HG02885 (cell line): ENCODE measurements around the gene TDG.

Experiments
- ATAC-seq: cut with Tn5 transposase; IDR thresholded peaks from one replicate; pipeline ENCODE4 v1.9.1; 2021; ENCODE audit warnings: mild to moderate bottlenecking; ENCODE audit not compliant: unreplicated experiment, poor library complexity

Gene TDG

DNA sequence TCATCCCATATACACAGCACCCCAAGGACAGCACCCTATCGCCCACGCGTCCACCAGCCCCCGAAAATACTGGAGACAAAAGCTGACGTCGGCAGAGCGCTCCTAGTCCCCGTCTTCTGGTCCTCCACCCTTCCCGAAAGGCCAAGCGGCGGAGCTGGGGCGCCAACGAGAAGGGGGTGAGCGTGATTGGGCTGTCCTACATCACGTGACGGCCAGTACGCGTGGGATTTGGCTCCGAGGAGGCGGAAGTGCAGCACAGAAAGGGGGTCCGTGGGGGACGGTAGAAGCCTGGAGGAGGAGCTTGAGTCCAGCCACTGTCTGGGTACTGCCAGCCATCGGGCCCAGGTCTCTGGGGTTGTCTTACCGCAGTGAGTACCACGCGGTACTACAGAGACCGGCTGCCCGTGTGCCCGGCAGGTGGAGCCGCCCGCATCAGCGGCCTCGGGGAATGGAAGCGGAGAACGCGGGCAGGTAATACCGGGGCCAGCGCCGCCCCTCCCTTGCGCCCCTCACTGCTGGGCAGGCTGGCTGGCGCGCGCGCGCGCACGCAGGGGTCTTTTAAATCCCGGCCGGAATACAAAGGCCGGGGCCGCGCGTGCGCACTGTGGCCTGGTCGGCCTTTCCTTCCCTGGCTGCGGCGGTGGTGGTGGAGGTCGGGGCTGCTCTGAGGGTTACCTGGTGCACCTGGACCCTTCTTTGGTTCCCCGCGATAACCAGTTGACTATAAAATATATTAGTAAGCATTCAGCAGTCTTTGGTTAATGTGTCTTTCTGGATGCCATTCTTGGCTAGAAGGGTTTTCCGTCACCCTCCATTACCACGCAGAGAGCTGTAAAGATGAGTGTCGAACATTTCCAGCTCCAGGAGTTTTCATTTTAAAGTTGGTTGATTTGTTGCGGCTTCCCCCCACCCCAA is at the start of gene TDG:
Gene TDG (plus strand): TSS at position 283 of the 915 bp plus-strand sequence. CDS start 166 bp downstream, at position 449.
- peak; percentile 93 for ATAC-seq

DNA sequence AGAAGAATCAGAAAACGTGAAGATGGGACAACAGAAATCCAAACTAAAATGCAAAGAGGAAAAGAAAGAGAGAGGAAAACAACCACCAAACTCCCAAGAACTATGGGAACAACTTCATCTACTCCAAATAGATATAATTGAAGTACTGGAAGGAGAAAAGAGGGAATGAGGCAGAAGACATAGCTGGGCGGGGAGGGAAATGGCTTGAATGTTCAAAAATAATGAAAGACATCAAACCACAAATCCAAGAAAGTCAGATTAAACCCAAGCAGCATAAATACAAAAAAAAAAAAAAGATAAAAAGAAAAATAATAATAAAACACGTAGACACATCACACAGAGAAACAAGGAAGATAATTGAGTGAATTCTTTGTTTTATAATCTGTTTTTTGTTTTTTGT is 47.8 kb upstream of the TDG start:
- no peak for ATAC-seq

DNA sequence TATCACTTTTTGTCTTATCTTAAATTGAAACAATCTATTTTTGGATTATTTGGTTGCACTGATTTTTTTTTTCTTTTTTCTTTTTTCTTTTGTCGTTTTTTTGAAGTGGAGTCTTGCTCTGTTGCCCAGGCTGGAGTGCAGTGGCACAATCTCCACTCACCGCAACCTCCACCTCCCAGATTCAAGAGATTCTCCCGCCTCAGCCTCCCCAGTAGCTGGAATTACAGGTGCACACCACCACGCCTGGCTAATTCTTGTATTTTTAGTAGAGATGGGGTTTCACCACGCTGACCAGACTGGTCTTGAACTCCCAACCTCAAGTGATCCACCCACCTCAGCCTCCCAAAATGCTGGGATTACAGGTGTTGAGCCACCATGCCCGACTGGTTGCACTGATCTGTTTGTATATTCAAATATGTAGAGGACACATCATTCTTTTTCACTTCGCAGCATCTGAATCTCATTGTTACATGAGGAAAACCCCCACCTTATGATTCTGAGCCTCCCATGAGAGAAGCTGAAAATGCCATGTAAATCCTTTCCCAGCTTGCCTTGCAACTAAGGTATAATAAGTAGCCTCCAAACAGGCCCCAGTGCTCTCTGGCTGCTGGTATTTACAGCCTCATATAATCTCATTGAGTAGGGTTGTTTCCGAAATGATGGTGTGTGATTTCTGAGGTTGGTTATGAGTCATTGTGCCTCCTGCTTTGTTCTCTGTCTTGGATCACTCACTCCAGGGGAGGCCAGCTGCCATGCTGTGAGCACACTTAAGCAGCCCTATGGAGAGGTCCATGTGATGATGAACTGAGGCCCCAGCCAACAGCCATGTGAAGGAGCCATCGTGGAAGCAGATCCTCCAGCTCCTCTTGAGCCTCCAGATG is 40.7 kb upstream of the TDG start:
- ATAC-seq: peak; percentile 36

DNA sequence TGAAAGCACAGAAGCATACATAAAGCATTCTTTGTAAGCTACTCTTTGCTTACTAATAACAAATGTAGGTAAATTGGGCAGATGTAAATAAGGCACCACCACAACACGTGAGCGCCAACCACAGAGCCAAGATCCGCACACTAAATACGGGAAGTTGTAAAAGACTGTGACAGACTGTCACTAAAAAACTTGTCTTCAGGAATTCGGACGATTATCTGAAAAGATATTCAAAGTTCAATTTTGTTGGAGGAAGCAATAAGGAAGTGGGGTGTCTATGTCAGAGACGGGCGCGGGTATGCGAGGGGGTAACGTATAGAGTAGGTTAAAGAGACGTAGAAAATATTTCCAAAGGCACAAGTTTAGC is 37.0 kb upstream of the TDG start:
- peak; percentile 16 for ATAC-seq

DNA sequence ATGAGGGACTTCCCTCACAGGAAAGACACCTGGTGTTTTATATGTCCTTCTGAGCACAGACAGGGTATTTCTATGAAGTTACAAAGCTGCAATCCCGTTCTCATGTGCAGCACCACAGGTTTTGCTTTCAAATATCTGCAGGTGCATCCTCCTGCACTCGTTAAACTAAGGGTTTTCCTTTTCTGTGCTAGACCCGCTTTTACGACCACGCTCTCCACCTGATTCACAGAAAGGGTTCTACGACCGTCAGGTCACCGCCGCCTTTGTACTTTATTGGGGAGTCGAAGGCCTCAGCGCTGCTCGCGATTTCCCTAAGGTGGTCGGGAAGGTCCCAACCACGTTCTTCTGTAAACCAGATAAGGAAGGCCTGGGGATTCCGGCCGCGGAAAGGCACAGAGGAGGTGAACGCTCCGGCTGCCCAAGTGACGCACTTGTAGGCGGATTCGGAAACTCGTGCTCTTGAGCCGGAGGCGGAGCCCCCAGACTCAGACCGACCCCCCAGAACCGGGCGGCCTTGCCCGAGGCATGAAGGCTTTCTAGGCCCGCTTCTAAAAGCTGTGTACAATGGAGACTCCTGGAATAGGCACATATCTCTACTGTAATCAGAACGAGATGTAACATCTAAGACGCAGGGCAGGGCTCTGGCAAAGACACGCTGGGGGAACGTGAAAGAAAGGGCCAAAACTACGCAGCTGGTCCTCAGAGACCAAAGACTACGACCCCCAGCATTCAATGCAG is 36.5 kb upstream of the TDG start:
- ATAC-seq: peak; percentile 28

DNA sequence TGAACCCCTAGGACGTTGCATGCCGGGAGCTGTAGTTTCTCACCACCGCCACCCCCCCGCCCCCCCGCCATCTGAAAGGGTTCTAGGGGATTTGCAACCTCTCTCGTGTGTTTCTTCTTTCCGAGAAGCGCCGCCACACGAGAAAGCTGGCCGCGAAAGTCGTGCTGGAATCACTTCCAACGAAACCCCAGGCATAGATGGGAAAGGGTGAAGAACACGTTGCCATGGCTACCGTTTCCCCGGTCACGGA is 36.0 kb upstream of the TDG start:
- no peak for ATAC-seq

DNA sequence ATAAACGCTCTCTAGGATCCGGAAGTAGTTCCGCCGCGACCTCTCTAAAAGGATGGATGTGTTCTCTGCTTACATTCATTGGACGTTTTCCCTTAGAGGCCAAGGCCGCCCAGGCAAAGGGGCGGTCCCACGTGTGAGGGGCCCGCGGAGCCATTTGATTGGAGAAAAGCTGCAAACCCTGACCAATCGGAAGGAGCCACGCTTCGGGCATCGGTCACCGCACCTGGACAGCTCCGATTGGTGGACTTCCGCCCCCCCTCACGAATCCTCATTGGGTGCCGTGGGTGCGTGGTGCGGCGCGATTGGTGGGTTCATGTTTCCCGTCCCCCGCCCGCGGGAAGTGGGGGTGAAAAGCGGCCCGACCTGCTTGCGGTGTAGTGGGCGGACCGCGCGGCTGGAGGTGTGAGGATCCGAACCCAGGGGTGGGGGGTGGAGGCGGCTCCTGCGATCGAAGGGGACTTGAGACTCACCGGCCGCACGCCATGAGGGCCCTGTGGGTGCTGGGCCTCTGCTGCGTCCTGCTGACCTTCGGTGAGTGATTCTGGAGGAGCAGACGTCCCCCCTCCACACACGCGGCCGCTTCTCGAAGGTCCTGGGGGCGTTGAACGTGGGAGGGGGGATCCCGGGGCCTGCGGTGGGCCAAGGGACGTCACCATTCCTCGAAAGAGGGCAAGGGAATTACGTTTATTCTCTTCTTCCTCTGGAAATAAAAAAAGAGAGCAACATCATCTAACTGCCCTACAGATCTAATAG is 35.5 kb upstream of the TDG start, which contains the start of gene HSP90B1:
Gene HSP90B1 (plus strand): TSS at position 377 of the 753 bp plus-strand sequence. CDS start 106 bp downstream, at position 483.
- peak; percentile 67 for ATAC-seq

DNA sequence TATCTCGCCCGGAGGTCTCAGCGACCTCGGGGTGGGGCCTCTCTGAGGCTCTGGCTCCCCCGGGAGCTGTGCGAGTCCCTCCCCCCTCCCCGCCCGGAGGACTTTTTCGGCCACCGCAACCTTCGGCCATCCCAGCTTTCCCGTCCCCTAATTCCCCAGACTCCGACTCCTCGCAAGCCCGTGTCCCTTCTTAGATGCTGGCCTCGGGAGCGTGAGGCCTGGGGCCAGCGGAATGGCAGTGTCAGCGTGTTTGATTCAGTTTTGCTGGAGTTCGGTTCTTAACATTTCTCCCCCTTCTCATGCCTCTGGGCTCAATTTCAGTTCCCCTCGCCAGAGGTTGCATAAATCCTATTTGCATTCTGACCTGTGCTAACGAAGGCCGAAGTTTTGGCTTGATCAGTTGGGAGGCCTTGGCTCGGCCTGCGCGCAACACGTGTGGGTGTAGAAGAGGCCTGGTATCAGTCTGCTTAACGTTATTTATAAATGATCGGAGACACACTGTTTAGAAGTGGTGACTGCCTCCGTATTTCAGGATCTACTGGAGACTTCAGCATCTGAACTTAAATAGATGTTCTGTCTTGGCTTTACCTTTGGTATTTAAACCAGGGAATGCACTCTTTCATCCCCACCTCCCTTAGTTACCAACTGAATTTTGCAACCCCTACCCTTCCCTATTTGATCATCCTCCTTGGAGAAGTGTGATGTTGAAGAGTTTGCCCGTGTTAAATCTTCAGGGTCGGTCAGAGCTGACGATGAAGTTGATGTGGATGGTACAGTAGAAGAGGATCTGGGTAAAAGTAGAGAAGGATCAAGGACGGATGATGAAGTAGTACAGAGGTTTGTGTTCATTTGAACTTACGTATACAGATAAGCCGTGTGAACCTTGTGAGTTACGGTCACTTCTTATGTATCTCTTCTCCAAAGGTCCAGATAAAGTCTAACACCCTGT is 34.6 kb upstream of the TDG start:
- ATAC-seq: no peak

- no peak for ATAC-seq
These were observed 32.4 kb upstream of the TDG start for GRCh38 chr12:103933237-103933636.

DNA sequence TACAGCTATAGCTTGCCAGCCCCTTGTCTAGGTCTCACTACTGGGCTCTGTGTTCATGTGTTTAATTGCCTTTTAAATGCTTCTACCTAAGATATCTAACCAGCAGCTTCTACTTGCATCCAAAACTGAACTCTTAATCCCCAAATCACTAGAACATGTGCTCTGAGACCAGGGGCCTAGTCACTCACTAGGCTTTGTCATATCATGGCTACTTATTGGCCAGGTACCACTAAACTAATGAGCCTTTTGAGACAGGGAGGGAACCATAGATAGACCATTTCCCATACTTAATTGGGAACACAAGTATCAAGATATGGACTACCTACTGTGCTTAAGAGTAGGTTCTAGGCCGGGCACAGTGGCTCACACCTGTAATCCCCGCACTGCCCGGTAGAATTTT is 29.0 kb upstream of the TDG start:
- no peak for ATAC-seq

DNA sequence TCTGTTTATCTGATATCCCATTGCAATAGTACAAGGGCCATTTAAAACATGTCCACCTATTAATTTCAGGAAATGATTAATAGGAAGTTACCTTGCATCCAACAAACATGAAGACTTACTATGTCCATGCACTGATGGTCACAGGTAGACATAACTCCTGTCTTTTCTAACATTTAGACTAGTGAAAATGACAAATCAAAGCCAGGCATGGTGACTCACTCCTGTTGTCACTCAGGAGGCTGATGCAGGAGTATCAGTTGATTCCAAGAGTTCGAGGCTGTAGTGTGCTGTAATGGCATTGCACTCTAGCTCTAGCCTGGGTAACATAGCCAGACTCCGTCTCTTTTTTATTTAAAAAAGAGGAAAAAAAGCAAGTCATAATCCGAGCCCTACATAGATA is 20.7 kb upstream of the TDG start:
- ATAC-seq: no peak

DNA sequence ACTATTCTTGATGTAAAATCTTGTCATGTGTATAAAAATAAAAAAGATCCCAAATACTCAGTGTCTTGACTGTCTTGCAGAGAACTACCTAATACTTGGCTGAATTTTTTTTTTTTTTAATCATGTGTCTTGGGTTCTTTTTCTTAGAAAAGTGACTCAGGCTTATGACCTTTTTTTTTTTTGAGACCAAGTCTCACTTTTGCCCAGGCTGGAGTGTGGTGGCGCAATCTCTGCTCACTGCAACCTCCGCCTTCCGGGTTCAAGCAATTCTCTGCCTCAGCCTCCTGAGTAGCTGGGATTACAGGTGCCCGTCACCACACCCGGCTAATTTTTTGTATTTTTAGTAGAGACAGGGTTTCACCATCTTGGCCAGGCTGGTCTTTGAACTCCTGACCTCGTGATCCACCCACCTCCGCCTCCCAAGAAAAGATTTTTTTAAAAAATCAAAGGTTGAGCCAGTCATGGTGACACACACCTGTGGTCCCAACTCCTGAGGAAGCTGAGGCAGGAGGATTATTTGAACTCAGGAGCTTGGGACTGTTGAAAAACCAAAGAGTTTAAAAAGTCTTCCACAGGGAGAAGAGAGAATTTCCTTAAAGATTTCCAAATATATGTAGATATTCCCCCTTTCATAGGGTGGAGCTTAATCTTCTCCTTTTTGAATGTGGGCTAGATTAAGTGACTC is 17.7 kb upstream of the TDG start:
- ATAC-seq: no peak

DNA sequence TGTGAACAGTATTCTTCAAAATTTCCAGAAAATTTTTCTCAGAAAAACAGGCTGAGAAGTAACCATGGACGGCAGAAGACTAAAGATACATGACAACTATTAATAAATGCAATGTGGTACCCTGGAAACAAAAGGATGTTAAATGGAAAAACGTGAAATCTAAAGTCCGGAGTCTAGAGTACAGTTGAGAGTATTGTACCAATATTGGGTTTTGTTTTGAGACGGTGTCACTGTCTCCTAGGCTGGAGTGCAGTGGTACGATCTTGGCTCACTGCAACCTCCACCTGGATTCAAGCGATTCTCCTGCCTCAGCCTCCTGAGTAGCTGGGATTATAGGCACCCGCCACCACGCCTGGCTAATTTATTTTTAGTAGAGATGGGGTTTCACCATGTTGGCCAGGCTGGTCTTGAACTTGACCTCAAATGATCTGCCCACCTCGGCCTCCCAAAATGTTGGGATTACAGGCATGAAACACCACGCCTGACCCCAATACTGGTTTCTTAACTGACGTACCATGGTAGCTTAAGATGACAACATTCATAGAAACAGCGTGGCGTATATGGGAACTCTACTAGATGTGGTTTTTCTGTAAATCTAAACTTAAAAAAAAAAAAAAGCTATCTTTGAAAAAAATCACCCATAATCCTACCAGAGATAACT is 16.8 kb upstream of the TDG start:
- no peak for ATAC-seq

DNA sequence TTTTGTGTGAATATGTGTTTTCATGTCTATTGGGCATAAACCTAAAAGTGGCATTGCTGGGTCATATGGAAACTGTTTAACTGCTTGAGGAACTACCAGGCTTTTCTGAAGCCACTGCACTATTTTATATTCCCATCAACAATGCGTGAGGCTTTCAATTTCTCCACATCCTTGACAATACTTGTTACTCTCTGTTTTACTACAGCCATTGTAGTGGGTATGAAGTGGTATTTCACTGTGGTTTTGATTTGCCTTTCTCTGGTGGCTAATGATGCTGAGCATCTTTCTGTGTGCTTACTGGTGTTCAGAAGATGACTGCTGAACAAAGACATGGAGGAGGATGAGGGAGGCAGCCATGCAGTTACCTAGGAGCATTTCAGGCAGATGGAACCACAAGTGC is 13.2 kb upstream of the TDG start:
- no peak for ATAC-seq

- no peak for ATAC-seq
These were observed 9.7 kb upstream of the TDG start for GRCh38 chr12:103955811-103956508.

GRCh38 chr12:103956509-103957027 is 9.1 kb upstream of the TDG start:
- peak; percentile 37 for ATAC-seq

DNA sequence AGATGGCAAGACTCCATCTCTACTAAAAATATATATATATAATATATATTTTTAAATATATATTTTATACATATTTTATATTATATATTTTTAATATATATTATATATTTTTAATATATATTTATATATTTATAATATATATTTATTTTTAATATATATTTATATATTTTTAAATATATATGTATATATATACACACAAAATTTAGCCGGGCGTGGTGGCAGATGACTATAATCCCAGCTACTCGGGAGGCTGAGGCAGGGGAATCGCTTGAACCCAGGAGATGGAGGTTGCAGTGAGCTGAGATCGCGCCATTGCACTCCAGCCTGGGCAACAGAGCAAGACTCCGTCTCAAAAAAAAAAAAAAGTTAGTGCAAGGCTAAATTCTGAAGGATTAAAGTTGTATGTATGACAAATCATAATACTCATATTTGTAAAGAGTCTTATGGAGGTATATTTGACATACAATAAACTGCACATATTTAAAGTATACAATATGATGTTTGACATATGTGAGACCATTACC is 7.7 kb upstream of the TDG start:
- no peak for ATAC-seq
